Measurements from ENCODE around the gene ARSK. TPM values are rescaled to one million over a fixed set of nuclear protein-coding genes. Genes with fewer than 3 reads are reported as not detected.

Gene ARSK
- total RNA-seq, 1 donor from 2014 or later = 10.7 TPM

- no peak overlapping the region for H3K27ac Mint-ChIP-seq (ENCODE audit: unreplicated experiment)
- no peak for TF ChIP-seq CTCF (IDR thresholded peaks at IDR 0.05)
Observed at GRCh38 chr5:95519681-95520080, 35.2 kb upstream of the ARSK start.

GRCh38 chr5:95520206-95520605, 34.7 kb upstream of the ARSK start:
- Mint-ChIP-seq H3K4me1 (ENCODE audit: unreplicated experiment) (peaks cover 6% of the 10 kb centered on the region), H3K27me3 (ENCODE audit: unreplicated experiment) (no peaks in the 10 kb centered on the region), H3K9me3 (ENCODE audit: unreplicated experiment) (no peaks in the 10 kb centered on the region), H3K36me3 (ENCODE audit: unreplicated experiment) (peaks cover 46% of the 10 kb centered on the region), H3K27ac (ENCODE audit: unreplicated experiment) (no peak overlapping the region), H3K4me3 (ENCODE audit: unreplicated experiment) (no peak overlapping the region)
- no peak for TF ChIP-seq CTCF (IDR thresholded peaks at IDR 0.05)
- DNase-seq (ENCODE audit: extremely low spot score, unreplicated experiment) = no peak

More at GRCh38 chr5:95519681-95520080, 35.2 kb upstream of the ARSK start:
- Mint-ChIP-seq H3K4me1 (ENCODE audit: unreplicated experiment) (peaks cover 6% of the 10 kb centered on the region), H3K27me3 (ENCODE audit: unreplicated experiment) (no peaks in the 10 kb centered on the region), H3K36me3 (ENCODE audit: unreplicated experiment) (peaks cover 46% of the 10 kb centered on the region), H3K9me3 (ENCODE audit: unreplicated experiment) (no peaks in the 10 kb centered on the region), H3K4me3 (ENCODE audit: unreplicated experiment) (no peak overlapping the region)
- no peak for DNase-seq (ENCODE audit: extremely low spot score, unreplicated experiment)

- H3K36me3 Mint-ChIP-seq (ENCODE audit: unreplicated experiment) = peaks cover 49% of the 10 kb centered on the region
- no peaks in the 10 kb centered on the region for H3K27me3 Mint-ChIP-seq (ENCODE audit: unreplicated experiment)
- no peak overlapping the region for H3K4me3 Mint-ChIP-seq (ENCODE audit: unreplicated experiment)
- no peak for TF ChIP-seq CTCF (IDR thresholded peaks at IDR 0.05)
- H3K9me3 Mint-ChIP-seq (ENCODE audit: unreplicated experiment) = no peaks in the 10 kb centered on the region
- DNase-seq (ENCODE audit: extremely low spot score, unreplicated experiment) = no peak
- H3K27ac Mint-ChIP-seq (ENCODE audit: unreplicated experiment) = no peak overlapping the region
- H3K4me1 Mint-ChIP-seq (ENCODE audit: unreplicated experiment) = no peaks in the 10 kb centered on the region
Observed at GRCh38 chr5:95524423-95524822, 30.5 kb upstream of the ARSK start.

GRCh38 chr5:95526871-95527270, 28.0 kb upstream of the ARSK start:
- no peak for TF ChIP-seq CTCF (IDR thresholded peaks at IDR 0.05)
- Mint-ChIP-seq H3K4me3 (ENCODE audit: unreplicated experiment) (no peak overlapping the region), H3K27me3 (ENCODE audit: unreplicated experiment) (no peaks in the 10 kb centered on the region), H3K4me1 (ENCODE audit: unreplicated experiment) (peaks cover 9% of the 10 kb centered on the region), H3K27ac (ENCODE audit: unreplicated experiment) (no peak overlapping the region), H3K36me3 (ENCODE audit: unreplicated experiment) (peaks cover 42% of the 10 kb centered on the region), H3K9me3 (ENCODE audit: unreplicated experiment) (no peaks in the 10 kb centered on the region)
- DNase-seq (ENCODE audit: extremely low spot score, unreplicated experiment) = no peak

- no peak for TF ChIP-seq CTCF (IDR thresholded peaks at IDR 0.05)
- H3K9me3 Mint-ChIP-seq (ENCODE audit: unreplicated experiment) = no peaks in the 10 kb centered on the region
Observed at GRCh38 chr5:95528565-95528964, 26.3 kb upstream of the ARSK start.

More at GRCh38 chr5:95528565-95528964, 26.3 kb upstream of the ARSK start:
- peaks cover 51% of the 10 kb centered on the region for H3K36me3 Mint-ChIP-seq (ENCODE audit: unreplicated experiment)
- no peak overlapping the region for H3K27ac Mint-ChIP-seq (ENCODE audit: unreplicated experiment)
- no peak for DNase-seq (ENCODE audit: extremely low spot score, unreplicated experiment)
- no peak overlapping the region for H3K4me3 Mint-ChIP-seq (ENCODE audit: unreplicated experiment)
- H3K27me3 Mint-ChIP-seq (ENCODE audit: unreplicated experiment) = no peaks in the 10 kb centered on the region
- peaks cover 16% of the 10 kb centered on the region for H3K4me1 Mint-ChIP-seq (ENCODE audit: unreplicated experiment)

Data from osteocyte (in vitro differentiated cells).